MV-4-11 (cell line): Measurements from ENCODE around the gene TMPRSS5.
"Not testable (repeated sequence)": the region's sequence is repeated elsewhere in the genome, so short reads cannot be mapped to it uniquely, and the experiment has no call there.

Experiments
- DNase-seq: peaks from one replicate; lab custom pipeline; 2025; lab: John Stamatoyannopoulos, UW

Gene TMPRSS5

GRCh38 chr11:113705871-113706655 is at the start of gene TMPRSS5:
TMPRSS5 (minus strand) TSS chr11:113706308; CDS start chr11:113706224, 84 bp downstream.
- DNase-seq, result no peak

- DNase-seq, result no peak
These were observed 46.8 kb upstream of the TMPRSS5 start for GRCh38 chr11:113752932-113753331.

- DNase-seq, result no peak
These were observed 30.2 kb upstream of the TMPRSS5 start for GRCh38 chr11:113736323-113736722.

- no peak for DNase-seq
These were observed 26.0 kb upstream of the TMPRSS5 start for GRCh38 chr11:113732092-113732491.

DNA sequence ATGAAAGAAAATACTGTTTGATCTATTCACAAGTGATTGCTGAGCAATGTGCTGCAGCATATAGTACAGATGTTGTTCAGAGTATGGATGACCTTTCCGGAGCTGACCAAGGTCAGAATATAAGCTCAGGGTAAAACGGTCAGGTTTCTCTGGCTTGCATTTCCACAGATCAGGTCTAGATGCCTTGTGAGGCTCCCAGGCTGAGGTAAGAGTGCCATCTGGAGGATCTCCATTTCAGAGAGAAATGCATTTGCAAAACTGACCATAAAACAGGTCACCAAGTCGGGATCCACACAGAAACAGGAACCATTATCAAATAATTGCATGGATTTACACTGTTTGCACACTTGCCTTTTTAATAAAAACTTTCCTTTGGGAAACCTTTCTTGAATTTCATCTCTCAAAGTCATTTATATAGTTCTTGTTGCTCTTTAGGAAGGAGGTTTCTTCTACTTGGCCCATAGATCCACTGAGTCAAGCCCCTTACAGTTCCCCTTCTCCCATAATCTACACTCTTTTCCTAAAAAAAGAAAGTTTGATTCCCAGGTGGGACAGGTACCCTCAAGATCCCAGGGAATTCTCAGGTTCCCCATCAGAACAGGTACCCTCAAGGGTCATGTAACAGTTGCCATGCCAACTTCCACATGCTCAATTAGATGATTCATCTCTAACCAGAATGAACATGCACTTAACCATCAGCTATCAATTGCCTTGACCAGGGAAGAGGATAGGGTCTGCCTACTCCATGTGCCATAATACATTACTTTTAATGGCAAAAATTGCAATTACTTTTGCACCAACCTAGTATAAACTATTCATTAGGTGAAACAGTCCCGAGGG is 25.0 kb upstream of the TMPRSS5 start:
- peak; percentile 19 for DNase-seq

DNA sequence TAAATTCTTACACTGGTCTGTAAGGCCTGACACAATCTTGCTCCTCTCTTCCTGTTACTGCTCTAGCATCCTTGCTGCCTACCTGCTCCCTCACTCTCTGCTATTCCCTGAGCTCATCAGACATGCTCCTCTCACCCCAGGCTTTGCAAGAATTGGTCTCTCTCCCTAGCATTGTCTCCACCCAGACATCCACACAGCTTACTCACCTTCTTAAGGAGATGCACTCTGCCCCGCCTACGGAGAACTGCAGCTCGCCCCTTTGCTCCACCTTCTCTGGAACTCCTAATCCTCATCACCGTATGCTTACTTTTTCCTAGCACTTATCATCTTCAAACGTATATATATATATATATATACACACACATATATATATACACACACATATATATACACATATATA is 23.3 kb upstream of the TMPRSS5 start:
- DNase-seq, result no peak

GRCh38 chr11:113728814-113729213 is 22.7 kb upstream of the TMPRSS5 start:
- peak; percentile 36 for DNase-seq

GRCh38 chr11:113725913-113726312 is 19.8 kb upstream of the TMPRSS5 start:
- DNase-seq, result no peak

- DNase-seq, result no peak
These were observed 19.3 kb upstream of the TMPRSS5 start for GRCh38 chr11:113725407-113725806.

DNA sequence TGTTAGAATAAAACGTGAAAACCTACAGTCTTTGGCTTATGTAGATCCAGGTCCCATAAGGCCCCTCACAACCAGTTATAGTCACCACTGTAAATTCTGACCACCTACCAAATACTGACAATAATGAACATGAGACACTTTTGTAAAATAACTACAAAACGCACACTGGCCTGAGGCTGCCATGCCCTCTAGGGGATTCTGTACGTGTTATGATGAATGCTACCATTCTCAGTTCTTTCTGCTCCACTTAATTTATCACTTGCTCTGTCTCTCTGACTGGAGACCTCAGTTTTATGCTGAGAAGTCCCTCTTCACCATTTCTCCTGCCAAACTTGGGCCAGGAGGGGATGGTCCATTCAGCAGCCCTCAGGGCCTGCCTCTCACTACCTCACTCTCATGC is 18.7 kb upstream of the TMPRSS5 start:
- no peak for DNase-seq

- DNase-seq, result no peak
These were observed 17.7 kb upstream of the TMPRSS5 start for GRCh38 chr11:113723787-113724186.

DNA sequence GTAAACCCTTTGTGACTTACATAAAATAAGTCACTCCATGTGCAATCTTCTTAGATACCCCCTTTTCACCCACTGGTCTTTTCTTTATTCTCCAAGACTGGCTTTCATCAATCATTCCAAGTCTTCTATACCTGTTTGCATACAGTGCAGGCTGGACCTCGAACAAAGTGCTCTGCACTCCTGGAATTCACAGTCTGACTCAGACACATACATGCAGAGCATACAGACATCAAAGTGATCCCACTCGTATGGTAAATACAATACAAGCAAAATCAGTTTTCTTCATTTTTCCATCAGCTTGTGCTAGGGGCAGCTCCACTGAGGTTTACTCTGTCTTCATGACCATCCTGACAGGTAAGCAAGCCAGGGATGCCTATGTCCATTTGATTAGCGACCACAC is 16.8 kb upstream of the TMPRSS5 start:
- DNase-seq, result no peak

GRCh38 chr11:113722221-113722620 is 16.1 kb upstream of the TMPRSS5 start:
- no peak for DNase-seq

- no peak for DNase-seq
These were observed 15.5 kb upstream of the TMPRSS5 start for GRCh38 chr11:113721462-113722066.

GRCh38 chr11:113720478-113720877 is 14.4 kb upstream of the TMPRSS5 start:
- DNase-seq, result not testable (repeated sequence)

DNA sequence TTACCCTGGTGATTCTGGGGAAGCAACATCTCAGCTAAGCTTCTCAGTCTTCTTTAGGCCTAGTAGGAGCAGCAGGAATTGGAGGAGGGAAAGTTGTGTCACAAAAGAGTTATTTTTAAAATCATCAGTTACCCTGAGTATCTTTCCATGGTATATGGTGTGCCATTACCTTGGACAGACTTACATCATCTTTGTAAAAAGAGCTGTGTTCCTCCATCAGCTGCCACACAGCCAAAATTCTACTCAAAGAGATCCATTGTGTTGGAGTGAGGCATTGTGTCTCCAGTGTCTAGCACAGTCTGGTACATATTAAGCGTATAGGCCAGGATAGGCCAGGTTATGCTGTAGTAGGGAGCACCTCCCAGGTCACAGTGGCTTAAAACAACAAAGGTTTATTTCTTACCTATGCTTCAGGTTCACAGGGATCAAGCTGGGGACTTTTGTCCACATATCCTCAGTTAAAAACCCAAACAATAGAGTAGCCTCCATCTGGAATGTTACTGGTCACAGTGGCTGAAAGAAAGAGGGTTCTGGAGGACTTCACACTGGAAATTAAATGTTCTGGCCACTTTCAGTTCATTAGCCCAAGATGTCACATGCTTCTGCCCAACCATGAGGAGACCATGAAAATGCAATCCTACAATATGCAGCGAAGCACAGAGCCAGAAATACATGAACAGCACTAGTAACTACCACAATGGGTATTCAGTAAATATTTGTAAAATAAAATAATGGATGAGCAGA is 9.9 kb upstream of the TMPRSS5 start:
- DNase-seq, result no peak

DNA sequence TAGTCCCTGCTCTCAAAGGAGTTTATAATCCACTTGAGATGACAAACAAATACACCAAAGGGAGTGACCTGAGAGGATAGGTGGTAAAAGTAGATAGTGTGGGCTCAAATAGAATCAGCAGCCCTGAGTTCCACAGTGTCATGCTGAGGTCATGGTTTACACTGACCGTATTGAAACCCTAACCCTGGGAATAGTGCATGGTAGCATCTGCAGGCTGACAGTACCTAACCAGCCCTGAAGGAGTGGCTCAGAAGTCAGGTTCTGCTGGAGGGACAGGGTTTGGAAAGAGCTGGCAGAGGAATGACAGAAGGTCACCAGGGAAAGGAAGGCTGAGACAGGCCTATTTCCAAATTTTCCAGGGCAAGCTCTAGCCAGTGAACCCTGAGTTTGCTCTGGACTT is 9.2 kb upstream of the TMPRSS5 start:
- DNase-seq, result no peak

DNA sequence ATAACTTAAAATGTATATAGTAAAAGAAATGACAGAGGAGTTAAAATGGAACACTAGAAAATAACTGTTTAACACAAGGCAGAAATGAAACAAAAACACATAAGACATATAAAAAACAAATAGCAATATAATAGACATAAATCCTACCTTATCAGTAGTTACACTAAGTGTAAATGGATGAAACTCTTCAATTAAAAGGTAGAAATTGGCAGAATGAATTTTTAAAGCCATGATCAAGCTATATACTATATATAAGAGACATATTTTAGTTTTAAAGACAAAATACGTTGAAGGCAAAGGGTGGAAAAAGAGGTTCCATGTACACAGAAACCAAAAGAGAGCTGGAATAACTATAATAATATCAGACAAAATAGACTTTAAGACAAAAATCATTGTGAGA is 4.9 kb upstream of the TMPRSS5 start:
- DNase-seq, result no peak

GRCh38 chr11:113703551-113703950 is 2.6 kb downstream of the TMPRSS5 start:
- not testable (repeated sequence) for DNase-seq

DNA sequence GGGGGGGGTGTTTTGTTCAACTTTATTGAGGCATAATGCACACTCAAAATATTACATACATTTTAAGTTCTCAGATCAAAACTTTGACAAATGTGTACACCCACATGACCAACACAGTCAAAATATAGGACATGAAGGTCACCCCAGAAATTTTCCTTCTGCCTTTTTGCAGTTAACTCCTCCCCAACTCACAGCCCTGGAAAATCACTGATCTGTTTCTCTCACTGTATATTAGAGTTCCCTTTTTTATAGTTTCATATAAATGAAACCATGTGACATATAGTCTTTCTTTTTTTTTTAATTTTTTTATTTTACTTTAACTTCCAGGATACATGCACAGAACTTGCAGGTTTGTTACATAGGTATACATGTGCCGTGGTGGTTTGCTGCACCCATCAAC is 4.6 kb downstream of the TMPRSS5 start:
- DNase-seq, result no peak

DNA sequence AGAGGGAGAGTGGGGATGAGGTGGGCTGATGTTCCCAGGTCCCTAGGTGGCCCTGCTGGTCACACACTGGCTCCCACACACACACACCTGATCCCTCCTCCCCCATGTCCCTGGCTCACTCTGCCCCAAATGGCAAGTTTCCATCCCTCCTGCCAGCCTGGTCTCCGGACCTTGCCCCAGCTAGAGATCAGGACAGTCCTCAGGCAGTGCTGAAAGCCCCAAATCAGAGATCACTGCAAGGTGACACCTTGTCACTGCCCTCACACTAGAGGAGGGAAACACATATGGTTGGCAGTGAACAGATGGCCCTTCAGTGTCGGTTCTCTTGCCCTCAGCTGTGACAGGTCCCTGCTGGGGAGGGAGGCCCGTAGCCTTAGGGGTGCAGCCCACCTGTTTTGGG is 7.6 kb downstream of the TMPRSS5 start:
- no peak for DNase-seq

DNA sequence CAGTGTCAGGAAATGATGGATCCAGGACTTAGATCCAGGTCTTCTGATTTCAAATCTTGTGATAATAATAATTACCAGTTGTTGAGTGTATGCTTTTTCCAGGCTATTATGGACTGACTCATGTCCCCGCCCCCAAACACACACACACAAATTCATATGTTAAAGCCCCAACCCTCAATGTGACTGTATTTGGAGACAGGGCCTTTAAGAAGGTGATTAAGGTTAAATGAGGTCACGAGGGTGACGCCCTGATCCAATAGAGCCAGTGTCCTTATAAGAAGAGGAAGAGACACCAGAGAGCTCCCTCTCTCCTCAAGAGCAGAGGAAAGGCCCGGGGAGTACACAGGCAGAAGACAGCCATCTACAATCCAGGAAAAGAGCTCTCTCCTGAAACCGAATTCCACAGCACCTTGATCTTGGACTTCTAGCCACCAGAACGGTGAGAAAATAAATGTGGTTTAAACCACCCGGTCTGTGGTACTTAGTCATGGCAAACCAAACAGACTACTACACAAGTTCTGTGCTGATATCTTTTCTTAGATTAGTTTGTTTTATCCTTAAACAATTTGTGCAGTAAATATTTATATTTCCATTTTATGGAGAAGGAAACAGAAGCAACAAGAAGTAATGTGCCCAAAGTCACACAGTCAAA is 8.2 kb downstream of the TMPRSS5 start:
- DNase-seq, result no peak
